ENCODE results near the gene RYR2. TPM values are rescaled to one million over a fixed set of nuclear protein-coding genes. Genes with fewer than 3 reads are reported as not detected.
"Not testable (repeated sequence)": the region's sequence is repeated elsewhere in the genome, so short reads cannot be mapped to it uniquely, and the experiment has no call there.

Gene RYR2
- total RNA-seq, 1 experiment from 2014 or later, result 4.0 TPM

DNA sequence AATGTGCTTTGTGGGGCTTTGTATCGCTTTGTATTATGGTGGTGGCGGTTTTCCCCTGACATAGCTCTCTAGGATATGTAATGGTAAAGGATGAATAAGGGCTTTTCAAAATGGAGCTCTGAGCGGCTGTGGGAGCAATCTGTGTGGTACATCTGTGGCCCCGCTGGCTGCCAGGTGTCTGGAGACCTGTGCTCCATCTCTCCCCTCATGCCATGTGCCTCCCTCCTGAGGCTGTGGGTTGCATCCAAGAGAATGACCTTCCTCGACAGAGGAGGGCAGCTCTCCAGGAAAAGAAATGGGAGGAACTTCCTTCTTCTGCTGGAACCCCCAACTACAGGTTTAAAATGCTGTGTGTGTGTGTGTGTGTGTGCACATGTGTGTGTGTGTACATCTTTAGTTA is 78.7 kb downstream of the RYR2 start:
- Mint-ChIP-seq H3K9me3 (ENCODE audit: unreplicated experiment) (no peaks in the 10 kb centered on the region), H3K27ac (ENCODE audit: low read depth, unreplicated experiment) (no peak overlapping the region), H3K27me3 (ENCODE audit: insufficient read depth, unreplicated experiment) (peaks cover 13% of the 10 kb centered on the region), H3K4me1 (ENCODE audit: insufficient read depth, unreplicated experiment) (no peaks in the 10 kb centered on the region), H3K4me3 (ENCODE audit: unreplicated experiment) (no peak overlapping the region), H3K36me3 (ENCODE audit: insufficient read depth, unreplicated experiment) (no peaks in the 10 kb centered on the region)
- CTCF ChIA-PET, result interaction anchor here (0.5 to 1.6 kb wide), 4 partner anchors 8 to 315 kb away, joined by 3 to 7 read pairs (median 4); no protein-coding TSS in a partner anchor
- intact Hi-C loops (cut with micrococcal nuclease), result loop anchor here (5.0 to 10.0 kb wide), 4 partner anchors 216 to 516 kb away; partner anchors contain the start of gene HEATR1
- no peak for DNase-seq (ENCODE audit: unreplicated experiment)
- POLR2A ChIA-PET, result no interaction called here
- TF ChIP-seq, protein P1, sequence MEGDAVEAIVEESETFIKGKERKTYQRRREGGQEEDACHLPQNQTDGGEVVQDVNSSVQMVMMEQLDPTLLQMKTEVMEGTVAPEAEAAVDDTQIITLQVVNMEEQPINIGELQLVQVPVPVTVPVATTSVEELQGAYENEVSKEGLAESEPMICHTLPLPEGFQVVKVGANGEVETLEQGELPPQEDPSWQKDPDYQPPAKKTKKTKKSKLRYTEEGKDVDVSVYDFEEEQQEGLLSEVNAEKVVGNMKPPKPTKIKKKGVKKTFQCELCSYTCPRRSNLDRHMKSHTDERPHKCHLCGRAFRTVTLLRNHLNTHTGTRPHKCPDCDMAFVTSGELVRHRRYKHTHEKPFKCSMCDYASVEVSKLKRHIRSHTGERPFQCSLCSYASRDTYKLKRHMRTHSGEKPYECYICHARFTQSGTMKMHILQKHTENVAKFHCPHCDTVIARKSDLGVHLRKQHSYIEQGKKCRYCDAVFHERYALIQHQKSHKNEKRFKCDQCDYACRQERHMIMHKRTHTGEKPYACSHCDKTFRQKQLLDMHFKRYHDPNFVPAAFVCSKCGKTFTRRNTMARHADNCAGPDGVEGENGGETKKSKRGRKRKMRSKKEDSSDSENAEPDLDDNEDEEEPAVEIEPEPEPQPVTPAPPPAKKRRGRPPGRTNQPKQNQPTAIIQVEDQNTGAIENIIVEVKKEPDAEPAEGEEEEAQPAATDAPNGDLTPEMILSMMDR (IDR thresholded peaks at IDR 0.05; ENCODE audit: unreplicated experiment), result no peak
- no TSS peak for BruUV-seq (replicated peaks)

DNA sequence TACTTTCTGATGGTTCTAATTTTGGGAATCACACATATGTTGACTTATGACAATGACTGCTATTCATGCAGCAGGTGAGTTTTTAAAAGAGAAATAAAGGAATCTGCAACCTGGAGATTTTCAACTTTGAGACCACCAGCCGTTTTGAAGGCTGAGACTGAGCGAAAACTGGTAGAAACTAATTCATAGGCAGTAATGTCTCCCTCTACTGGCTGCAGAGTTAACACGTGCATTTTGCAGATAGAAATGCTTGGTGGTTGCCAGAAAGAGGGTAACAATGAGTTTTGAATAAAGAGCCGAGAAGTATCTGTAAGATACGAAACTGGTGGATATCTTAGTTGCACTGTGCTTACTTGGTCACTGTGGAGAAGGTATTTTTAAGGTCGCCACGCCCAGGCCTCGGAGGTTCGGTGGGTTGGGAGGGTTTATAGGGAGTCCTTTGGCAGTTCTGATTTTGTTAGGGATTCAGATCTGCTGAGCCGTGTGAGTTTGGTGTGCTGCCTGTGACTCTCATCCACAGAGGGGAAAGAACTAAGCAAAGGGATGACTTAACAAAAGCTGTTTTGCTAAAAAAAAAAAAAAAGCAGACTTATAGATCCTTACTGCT is 83.0 kb downstream of the RYR2 start:
- intact Hi-C loops (cut with micrococcal nuclease), result loop anchor here (5.0 to 10.0 kb wide), 4 partner anchors 220 to 520 kb away; partner anchors contain the start of gene HEATR1
- BruUV-seq (replicated peaks), result no TSS peak
- Mint-ChIP-seq H3K4me3 (ENCODE audit: unreplicated experiment) (no peak overlapping the region), H3K9me3 (ENCODE audit: unreplicated experiment) (peaks cover 8% of the 10 kb centered on the region), H3K27ac (ENCODE audit: low read depth, unreplicated experiment) (no peak overlapping the region), H3K27me3 (ENCODE audit: insufficient read depth, unreplicated experiment) (peaks cover 13% of the 10 kb centered on the region), H3K36me3 (ENCODE audit: insufficient read depth, unreplicated experiment) (peaks cover 6% of the 10 kb centered on the region), H3K4me1 (ENCODE audit: insufficient read depth, unreplicated experiment) (no peaks in the 10 kb centered on the region)
- POLR2A ChIA-PET, result interaction anchor here (0.7 kb wide), 1 partner anchor 416 kb away, joined by 3 read pairs; no protein-coding TSS in a partner anchor
- DNase-seq (ENCODE audit: unreplicated experiment), result peak; percentile 65
- TF ChIP-seq, protein P1 (IDR thresholded peaks at IDR 0.05; ENCODE audit: unreplicated experiment), result peak; percentile 80
- CTCF ChIA-PET, result interaction anchor here (0.6 to 0.7 kb wide), 2 partner anchors 10 to 191 kb away, joined by 4 read pairs; no protein-coding TSS in a partner anchor

- TF ChIP-seq, protein P1 (IDR thresholded peaks at IDR 0.05; ENCODE audit: unreplicated experiment), result no peak
- no TSS peak for BruUV-seq (replicated peaks)
- ChIA-PET POLR2A (no interaction called here), CTCF (interaction anchor here (0.6 to 0.9 kb wide), 3 partner anchors 25 to 718 kb away, joined by 3 read pairs; no protein-coding TSS in a partner anchor)
- H3K27me3 Mint-ChIP-seq (ENCODE audit: insufficient read depth, unreplicated experiment), result peaks cover 9% of the 10 kb centered on the region
- H3K4me1 Mint-ChIP-seq (ENCODE audit: insufficient read depth, unreplicated experiment), result no peaks in the 10 kb centered on the region
- intact Hi-C loops (cut with micrococcal nuclease), result loop anchor here (10.0 kb wide), 3 partner anchors 221 to 521 kb away; partner anchors contain the start of gene HEATR1
- no peak for DNase-seq (ENCODE audit: unreplicated experiment)
- peaks cover 8% of the 10 kb centered on the region for H3K9me3 Mint-ChIP-seq (ENCODE audit: unreplicated experiment)
- no peak overlapping the region for H3K4me3 Mint-ChIP-seq (ENCODE audit: unreplicated experiment)
- H3K27ac Mint-ChIP-seq (ENCODE audit: low read depth, unreplicated experiment), result no peak overlapping the region
- H3K36me3 Mint-ChIP-seq (ENCODE audit: insufficient read depth, unreplicated experiment), result peaks cover 6% of the 10 kb centered on the region
Measured at GRCh38 chr1:237126180-237126579, 84.2 kb downstream of the RYR2 start.

DNA sequence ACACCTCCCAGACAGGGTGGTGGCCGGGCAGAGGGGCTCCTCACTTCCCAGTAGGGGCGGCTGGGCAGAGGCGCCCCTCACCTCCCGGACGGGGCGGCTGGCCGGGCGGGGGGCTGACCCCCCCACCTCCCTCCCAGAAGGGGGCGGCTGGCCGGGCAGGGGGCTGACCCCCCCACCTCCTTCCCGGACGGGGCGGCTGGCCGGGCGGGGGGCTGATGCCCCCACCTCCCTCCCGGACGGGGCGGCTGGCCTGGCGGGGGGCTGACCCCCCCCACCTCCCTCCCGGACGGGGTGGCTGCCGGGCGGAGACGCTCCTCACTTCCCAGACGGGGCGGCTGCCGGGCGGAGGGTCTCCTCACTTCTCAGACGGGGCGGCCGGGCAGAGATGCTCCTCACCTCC is 85.3 kb downstream of the RYR2 start:
- H3K9me3 Mint-ChIP-seq (ENCODE audit: unreplicated experiment), result peaks cover 12% of the 10 kb centered on the region
- BruUV-seq (replicated peaks); POLR2A ChIA-PET; H3K4me1 Mint-ChIP-seq (ENCODE audit: insufficient read depth, unreplicated experiment); H3K36me3 Mint-ChIP-seq (ENCODE audit: insufficient read depth, unreplicated experiment); H3K4me3 Mint-ChIP-seq (ENCODE audit: unreplicated experiment); H3K27me3 Mint-ChIP-seq (ENCODE audit: insufficient read depth, unreplicated experiment); DNase-seq (ENCODE audit: unreplicated experiment); CTCF ChIA-PET; H3K27ac Mint-ChIP-seq (ENCODE audit: low read depth, unreplicated experiment): not testable (repeated sequence)
- intact Hi-C loops (cut with micrococcal nuclease), result loop anchor here (10.0 kb wide), 3 partner anchors 222 to 522 kb away; partner anchors contain the start of gene HEATR1

All from MCF 10A (cell line).